Left lung (tissue), 10 donors: ENCODE measurements around the gene FABP3. TPM values are rescaled to one million over a fixed set of nuclear protein-coding genes. Genes with fewer than 3 reads are reported as not detected.
A peak's percentile ranks its signal among the peaks of the same experiment; 100 is the strongest.

Experiments used
- ATAC-seq: fragments of 200-7000 bp; cut with Tn5 transposase; one replicate; pipeline ENCODE4 v1.9.1; 2020; ENCODE audit warnings: moderate library complexity
- DNase-seq, 4 donors: peaks; one replicate each; pipeline ENCODE4 v3.0.0-alpha.2; 2013 to 2020
- H3K27ac ChIP-seq, 2 donors: fragments of 200-600 bp; sonication (generic) in 1 of 2; one replicate each; pipeline versions ENCODE4 v1.5.0 to v1.8.0; 2020 to 2021
- H3K27me3 ChIP-seq, 2 donors: fragments of 200-600 bp; sonication (generic) in 1 of 2; one replicate each; pipeline versions ENCODE4 v1.5.0 to v1.8.0; 2020 to 2021
- H3K36me3 ChIP-seq, 2 donors: fragments of 200-600 bp; sonication (generic) in 1 of 2; one replicate each; pipeline versions ENCODE4 v1.5.0 to v1.8.0; 2020 to 2021
- H3K4me1 ChIP-seq, 2 donors: fragments of 200-600 bp; one replicate each; pipeline ENCODE4 v1.8.0; 2021
- H3K4me3 ChIP-seq, 2 donors: fragments of 200-600 bp; sonication (generic) in 1 of 2; one replicate each; pipeline versions ENCODE4 v1.5.0 to v1.8.0; 2020 to 2021; ENCODE audit warnings: mild to moderate bottlenecking in 1 of 2
- H3K9me3 ChIP-seq, 2 donors: fragments of 200-600 bp; sonication (generic) in 1 of 2; one replicate each; pipeline versions ENCODE4 v1.5.0 to v1.8.0; 2020 to 2021
- intact Hi-C, 2 donors: fragments of 100-400 bp; cut with DNase I; formaldehyde crosslinking; loops; one replicate each; pipeline versions ENCODE4 v1.11.2 to v1.14.2; 2022
- polyA plus RNA-seq, 6 donors: library from polyadenylated mRNA; unstranded; fragments of 120-200 nt; gene quantifications; one replicate each; pipeline ENCODE4 v1.2.1, GENCODE V29; 2013; ENCODE audit not compliant: insufficient read length in 6 of 6
- total RNA-seq, 2 donors: library from RNA; stranded (reverse); fragmentation: NEBNext Ultra II Directional; extraction: Animal tissue kit (Norgen Biotek cat#: 25700); gene quantifications; one replicate each; pipeline ENCODE4 v1.2.1, GENCODE V29; 2021
- TF ChIP-seq, protein P1 (sequence below), 2 donors: fragments of 200-600 bp; sonication (generic) in 1 of 2; IDR thresholded peaks; one replicate each; pipeline versions ENCODE4 v1.5.0 to v1.8.0; 2021; ENCODE audit warnings: antibody characterized with exemption in 2 of 2
- donor health status: DM: no; HTN: yes; CAD: no.
- donor health status: DM: no; HTN: no; CAD: no.

FABP3 gene
- total and polyA plus RNA-seq, 8 donors = 7.7 to 71.0 (median 9.4) TPM

DNA sequence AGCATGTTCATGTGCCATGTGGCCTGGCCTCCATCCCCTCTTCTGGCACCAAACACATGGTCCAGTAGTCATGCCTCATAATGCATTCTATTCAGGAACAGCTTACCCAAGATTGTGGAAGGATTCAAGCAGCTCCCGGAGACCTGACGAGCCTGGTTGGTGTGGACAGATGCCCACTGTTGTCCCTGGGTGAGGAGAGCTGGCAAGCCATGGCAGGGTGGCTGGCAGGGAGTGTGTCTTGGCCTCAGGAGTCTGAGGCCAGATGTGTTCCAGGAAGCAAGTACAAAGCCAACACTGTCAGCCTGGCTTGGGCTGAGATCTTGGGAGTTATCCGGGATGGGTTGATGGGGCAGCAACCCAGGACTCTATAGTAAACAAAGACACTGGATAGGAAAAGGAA is 7.3 kb upstream of the FABP3 start:
- ATAC-seq = no peak
- TF ChIP-seq, protein P1, sequence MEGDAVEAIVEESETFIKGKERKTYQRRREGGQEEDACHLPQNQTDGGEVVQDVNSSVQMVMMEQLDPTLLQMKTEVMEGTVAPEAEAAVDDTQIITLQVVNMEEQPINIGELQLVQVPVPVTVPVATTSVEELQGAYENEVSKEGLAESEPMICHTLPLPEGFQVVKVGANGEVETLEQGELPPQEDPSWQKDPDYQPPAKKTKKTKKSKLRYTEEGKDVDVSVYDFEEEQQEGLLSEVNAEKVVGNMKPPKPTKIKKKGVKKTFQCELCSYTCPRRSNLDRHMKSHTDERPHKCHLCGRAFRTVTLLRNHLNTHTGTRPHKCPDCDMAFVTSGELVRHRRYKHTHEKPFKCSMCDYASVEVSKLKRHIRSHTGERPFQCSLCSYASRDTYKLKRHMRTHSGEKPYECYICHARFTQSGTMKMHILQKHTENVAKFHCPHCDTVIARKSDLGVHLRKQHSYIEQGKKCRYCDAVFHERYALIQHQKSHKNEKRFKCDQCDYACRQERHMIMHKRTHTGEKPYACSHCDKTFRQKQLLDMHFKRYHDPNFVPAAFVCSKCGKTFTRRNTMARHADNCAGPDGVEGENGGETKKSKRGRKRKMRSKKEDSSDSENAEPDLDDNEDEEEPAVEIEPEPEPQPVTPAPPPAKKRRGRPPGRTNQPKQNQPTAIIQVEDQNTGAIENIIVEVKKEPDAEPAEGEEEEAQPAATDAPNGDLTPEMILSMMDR (IDR thresholded peaks at IDR 0.05) = no peak
- Histone ChIP-seq H3K9me3 (no peaks in the 10 kb centered on the region), H3K4me3 (no peak overlapping the region), H3K4me1 (no peaks in the 10 kb centered on the region), H3K27me3 (no peaks in the 10 kb centered on the region), H3K36me3 (no peaks in the 10 kb centered on the region), H3K27ac (no peak overlapping the region)
- DNase-seq = no peak
- intact Hi-C loops = no loop called here

DNA sequence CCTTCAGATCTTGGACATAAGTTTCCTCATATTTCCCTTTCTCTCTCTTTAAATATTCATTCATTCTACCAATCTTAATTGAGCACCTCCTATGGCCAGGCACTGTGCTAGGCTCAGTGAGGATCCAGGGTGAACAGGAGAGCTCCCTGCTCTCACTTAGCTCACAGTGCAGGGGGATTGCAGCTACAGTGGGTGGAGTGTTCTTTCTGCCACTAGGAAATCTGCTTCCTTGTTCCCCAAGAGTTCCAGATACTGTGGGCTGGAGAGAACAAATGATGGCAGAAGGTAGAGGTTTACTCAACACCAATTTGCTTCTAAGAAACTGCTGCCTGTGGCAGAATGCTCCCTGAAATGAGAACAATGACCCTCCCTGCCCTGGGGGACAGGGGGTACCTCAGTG is 5.1 kb upstream of the FABP3 start:
- Histone ChIP-seq H3K9me3 (no peaks in the 10 kb centered on the region), H3K27me3 (peaks cover 0 to 8% of the 10 kb centered on the region in 2 donors), H3K4me1 (peaks cover 10 to 19% of the 10 kb centered on the region in 2 donors), H3K36me3 (no peaks in the 10 kb centered on the region), H3K27ac (no peak overlapping the region), H3K4me3 (no peak overlapping the region)
- ATAC-seq (no peak), DNase-seq (no peak)
- TF ChIP-seq, protein P1 (IDR thresholded peaks at IDR 0.05) = no peak
- intact Hi-C loops = no loop called here

DNA sequence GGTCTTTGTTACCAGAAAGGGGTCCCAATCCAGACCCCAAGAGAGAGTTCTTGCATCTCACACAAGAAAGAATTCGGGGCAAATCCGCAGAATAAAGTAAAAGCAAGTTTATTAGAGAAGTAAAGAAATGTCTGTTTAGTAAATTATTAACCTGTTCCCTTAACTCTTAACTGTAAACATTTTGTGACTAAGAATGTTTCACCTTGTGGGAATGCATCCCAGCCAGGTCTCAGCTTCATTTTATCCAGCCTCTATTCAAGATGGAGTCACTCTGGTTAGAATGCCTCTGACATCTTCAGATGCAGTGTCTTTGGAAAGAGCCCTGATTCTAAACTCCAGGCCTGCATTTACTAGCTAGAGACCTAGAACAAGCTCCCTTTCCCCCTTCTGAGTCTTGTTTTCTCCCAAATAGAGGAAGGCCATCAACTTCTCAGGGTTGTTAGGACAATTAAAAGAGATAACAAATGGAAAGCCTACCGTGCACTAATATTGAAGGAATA is 4.5 kb upstream of the FABP3 start:
- intact Hi-C loops = no loop called here
- peaks cover 0 to 13% of the 10 kb centered on the region in 2 donors for H3K27me3 ChIP-seq
- DNase-seq = no peak
- H3K4me1 ChIP-seq = peaks cover 16 to 24% of the 10 kb centered on the region in 2 donors
- no peak overlapping the region for H3K4me3 ChIP-seq
- H3K36me3 ChIP-seq = no peaks in the 10 kb centered on the region
- TF ChIP-seq, protein P1 (IDR thresholded peaks at IDR 0.05) = no peak
- ATAC-seq = no peak
- H3K27ac ChIP-seq = no peak overlapping the region
- no peaks in the 10 kb centered on the region for H3K9me3 ChIP-seq

DNA sequence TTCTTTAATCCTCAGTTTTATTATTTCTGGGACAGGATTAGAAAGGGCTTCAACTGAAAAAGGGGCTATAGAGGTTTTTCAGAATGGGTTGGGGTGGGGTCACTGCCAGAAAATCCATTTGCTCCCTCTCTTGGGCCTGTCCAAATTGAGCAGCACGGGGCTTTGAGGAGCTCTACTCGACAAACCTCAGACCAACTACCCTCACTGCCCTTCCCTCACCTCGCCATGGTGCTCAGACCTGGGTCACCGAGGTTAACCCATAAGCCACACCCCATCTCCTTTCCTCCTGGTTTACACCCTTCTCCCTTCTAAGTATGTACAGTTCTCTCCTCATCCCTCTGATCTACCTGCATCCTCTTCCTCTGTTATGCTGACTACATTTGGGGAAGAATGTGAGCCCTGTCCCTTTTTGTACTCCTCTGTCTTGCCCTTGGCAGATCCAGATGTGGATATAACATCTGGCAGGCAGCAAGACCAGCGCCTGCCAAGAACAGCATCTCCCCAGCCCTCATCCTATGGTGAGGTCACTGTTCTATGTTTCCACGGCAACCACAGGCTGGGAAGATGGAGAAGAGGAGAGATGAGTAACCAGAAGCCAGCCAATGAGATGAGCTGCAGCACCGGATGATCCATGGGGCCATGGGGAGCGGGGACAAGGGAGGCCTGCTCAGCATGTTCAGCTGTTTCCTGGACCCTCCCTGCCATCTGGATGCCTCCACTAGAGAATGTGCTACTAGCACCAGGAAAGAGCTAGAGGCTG is 3.7 kb upstream of the FABP3 start:
- intact Hi-C loops = no loop called here
- TF ChIP-seq, protein P1 (IDR thresholded peaks at IDR 0.05) = no peak
- peaks cover 0 to 13% of the 10 kb centered on the region in 2 donors for H3K27me3 ChIP-seq
- peaks cover 16 to 24% of the 10 kb centered on the region in 2 donors for H3K4me1 ChIP-seq
- no peak overlapping the region for H3K4me3 ChIP-seq
- DNase-seq (no peak), ATAC-seq (no peak)
- H3K36me3 ChIP-seq = no peaks in the 10 kb centered on the region
- H3K27ac ChIP-seq = no peak overlapping the region
- H3K9me3 ChIP-seq = no peaks in the 10 kb centered on the region

DNA sequence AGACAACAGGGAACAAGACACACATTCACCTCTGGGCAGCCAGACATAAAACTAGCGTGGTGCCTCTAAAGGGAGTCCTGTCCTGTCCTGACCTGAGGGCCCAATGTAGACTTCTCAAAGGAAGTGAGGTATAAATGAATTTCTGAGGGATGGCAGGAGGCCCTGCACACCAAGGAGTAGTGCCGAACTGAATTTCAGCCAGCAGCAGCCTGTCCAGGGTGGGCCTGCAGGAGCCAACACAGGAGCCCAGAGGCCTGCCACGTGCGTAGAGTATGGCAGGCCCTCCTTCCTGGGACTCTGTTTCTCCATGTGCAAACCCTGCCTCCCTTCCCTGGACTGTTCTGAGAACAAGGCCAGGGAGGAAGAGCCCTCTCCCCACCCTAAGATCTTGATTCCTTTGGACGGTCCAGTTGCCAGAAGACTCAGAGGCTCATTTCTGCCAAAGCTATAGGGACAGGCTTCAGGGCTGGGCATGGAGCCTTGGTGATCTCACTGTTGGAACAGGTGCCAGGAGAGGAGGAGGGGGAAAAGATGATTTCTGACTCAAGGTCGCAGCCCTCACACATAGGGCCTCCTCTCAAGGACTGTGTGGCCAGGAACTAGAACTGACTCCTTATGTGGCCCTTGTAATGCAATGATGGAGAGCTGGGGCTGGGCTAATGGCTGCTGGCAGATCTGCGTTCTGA is 1.8 kb upstream of the FABP3 start:
- no peaks in the 10 kb centered on the region for H3K36me3 ChIP-seq
- peaks cover 0 to 13% of the 10 kb centered on the region in 2 donors for H3K27me3 ChIP-seq
- intact Hi-C loops = no loop called here
- TF ChIP-seq, protein P1 (IDR thresholded peaks at IDR 0.05) = no peak
- H3K4me1 ChIP-seq = peaks cover 16 to 24% of the 10 kb centered on the region in 2 donors
- ATAC-seq (peak; percentile 64), DNase-seq (peak in 2 of 4 donors; percentile 32 to 57)
- peak overlapping the region in 1 of 2 donors; percentile 80 for H3K27ac ChIP-seq
- no peaks in the 10 kb centered on the region for H3K9me3 ChIP-seq
- H3K4me3 ChIP-seq = no peak overlapping the region
